ENCODE results near the gene FAM241A. TPM values are rescaled to one million over a fixed set of nuclear protein-coding genes. Genes with fewer than 3 reads are reported as not detected.
A peak's percentile ranks its signal among the peaks of the same experiment; 100 is the strongest.

The FAM241A gene
- total RNA-seq, 2 experiments from 2014 or later, result 2.2 to 2.5 TPM

DNA sequence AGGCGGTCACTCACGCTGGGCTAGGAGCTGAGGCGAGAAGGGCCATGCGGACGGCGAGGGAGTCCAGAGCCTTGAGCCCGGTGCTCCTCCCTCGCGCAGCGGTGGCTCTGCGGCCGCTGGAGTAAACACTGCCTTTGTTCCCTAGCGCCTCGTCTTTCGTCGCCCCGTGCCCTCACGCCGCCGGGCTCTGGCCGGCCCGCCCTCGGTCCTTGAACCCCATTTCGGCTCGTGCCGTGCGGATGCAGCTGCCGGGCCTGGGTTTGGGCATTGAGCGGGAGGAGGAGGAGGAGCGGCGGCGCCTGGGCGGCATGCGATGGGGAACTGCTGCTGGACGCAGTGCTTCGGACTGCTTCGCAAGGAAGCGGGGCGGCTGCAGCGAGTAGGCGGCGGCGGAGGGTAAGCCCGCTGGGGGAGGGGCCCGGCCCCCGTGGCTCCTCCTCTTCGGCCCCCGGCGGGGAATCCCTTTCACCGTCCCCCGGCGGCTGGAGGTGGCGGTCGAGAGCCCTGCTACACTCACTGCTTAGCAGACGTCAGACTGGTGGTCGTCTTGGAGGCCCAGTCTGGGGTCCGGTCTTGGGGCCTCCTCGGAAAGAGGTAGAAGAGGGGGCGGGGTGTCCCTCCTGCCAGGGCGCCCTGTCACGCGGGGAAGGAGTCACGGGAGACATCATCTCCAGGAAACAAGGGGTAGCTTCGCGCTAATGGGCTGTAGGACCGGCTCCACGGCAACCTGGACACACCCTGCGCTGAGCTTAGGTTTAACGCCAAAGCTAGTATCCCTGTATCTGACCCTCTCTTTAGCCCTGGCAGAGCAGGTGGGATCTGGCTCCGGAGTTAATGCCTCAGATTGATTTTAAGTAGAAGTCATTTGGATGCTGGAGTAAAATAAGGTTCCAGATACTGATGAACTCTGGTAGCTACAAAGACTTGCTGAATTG lies 86.8 kb downstream of the FAM241A start, which contains the start of gene AP1AR:
TSS of gene AP1AR (plus strand) at position 9 of the 935 bp plus-strand sequence. CDS start at position 314, 305 bp downstream.
- H3K4me3 Mint-ChIP-seq, result peak within 1 kb of the TSS; percentile 90
- H3K27ac Mint-ChIP-seq, result peak within 1 kb of the TSS; percentile 98
- H3K4me1 Mint-ChIP-seq (ENCODE audit: low read depth), result peaks cover 32% of the 10 kb centered on the region
- CTCF ChIA-PET, result interaction anchor here (0.7 to 8.2 kb wide), 7 partner anchors 9 to 131 kb away, joined by 3 to 115 read pairs (median 4); partner anchors contain the start of gene TIFA
- DNase-seq, result peak; percentile 80
- no peaks in the 10 kb centered on the region for H3K9me3 Mint-ChIP-seq
- no peaks in the 10 kb centered on the region for H3K36me3 Mint-ChIP-seq (ENCODE audit: low read depth)
- intact Hi-C loops (cut with micrococcal nuclease), result loop anchor here (1.0 to 10.0 kb wide), 15 partner anchors 18 to 587 kb away; partner anchors contain the start of genes FAM241A, LARP7 and TIFA
- peaks cover under 1% of the 10 kb centered on the region for H3K27me3 Mint-ChIP-seq (ENCODE audit: low read depth)

DNA sequence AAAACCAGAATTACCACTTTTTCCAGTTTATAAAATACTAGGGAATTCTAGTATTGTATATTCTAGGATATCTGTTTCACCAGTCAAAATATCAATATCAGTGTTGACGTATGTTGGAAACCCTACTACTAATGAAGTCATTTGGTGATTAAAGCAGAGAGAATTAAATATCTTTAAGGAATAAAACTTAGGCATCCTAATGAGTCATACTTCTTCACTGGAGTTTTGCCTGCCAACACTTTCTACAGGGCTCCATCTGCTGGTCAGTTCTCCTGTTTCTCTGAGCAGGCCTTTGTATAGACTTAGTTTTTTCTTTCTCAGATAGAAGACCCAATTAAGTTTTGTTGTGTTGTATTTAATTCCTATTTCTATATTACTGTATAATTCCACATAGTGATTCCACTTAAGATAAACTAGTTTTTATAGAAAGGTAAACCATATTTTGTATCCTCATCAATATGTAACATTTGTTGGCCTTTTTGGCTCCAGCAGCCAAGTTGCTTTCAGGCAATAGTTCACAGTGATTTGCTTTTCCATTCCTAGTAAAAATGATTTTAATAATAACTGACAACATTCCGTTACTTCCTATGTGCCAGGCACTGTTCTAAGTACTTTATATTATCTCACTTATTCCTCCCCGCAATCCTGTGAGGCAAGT lies 89.8 kb downstream of the FAM241A start:
- Mint-ChIP-seq H3K4me1 (ENCODE audit: low read depth) (peaks cover 48% of the 10 kb centered on the region), H3K27ac (no peak overlapping the region), H3K4me3 (no peak overlapping the region), H3K36me3 (ENCODE audit: low read depth) (no peaks in the 10 kb centered on the region), H3K27me3 (ENCODE audit: low read depth) (no peaks in the 10 kb centered on the region), H3K9me3 (no peaks in the 10 kb centered on the region)
- CTCF ChIA-PET, result interaction anchor here (0.6 to 8.2 kb wide), 23 partner anchors 8 to 717 kb away, joined by 3 to 115 read pairs (median 3); no protein-coding TSS in a partner anchor
- intact Hi-C loops (cut with micrococcal nuclease), result loop anchor here (1.0 to 10.0 kb wide), 5 partner anchors 21 to 530 kb away; no protein-coding TSS in a partner anchor
- DNase-seq, result peak; percentile 70

DNA sequence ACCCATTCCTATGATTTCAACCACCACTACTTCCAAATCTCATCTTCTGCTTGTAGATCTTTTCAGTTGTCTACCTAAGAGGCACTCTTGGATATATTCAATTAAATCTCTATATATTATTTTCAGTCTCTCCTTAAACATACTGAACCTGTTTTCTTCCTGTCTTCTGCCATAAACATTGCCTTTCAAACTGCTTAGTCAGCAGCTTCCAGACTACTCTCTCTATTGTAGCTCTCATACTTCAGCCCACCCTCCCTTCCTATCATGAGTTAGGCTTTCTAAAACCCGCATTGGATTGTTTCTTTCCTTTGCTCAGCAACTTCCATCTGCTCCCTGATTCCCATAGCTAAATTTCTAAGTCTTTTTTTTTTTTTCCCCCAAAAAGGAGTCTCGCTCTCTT lies 90.8 kb downstream of the FAM241A start:
- H3K4me3 Mint-ChIP-seq, result no peak overlapping the region
- CTCF ChIA-PET, result interaction anchor here (0.6 to 8.2 kb wide), 12 partner anchors 9 to 277 kb away, joined by 3 to 115 read pairs (median 3); no protein-coding TSS in a partner anchor
- H3K4me1 Mint-ChIP-seq (ENCODE audit: low read depth), result peaks cover 47% of the 10 kb centered on the region
- no peaks in the 10 kb centered on the region for H3K36me3 Mint-ChIP-seq (ENCODE audit: low read depth)
- no peaks in the 10 kb centered on the region for H3K27me3 Mint-ChIP-seq (ENCODE audit: low read depth)
- H3K27ac Mint-ChIP-seq, result no peak overlapping the region
- no peak for DNase-seq
- H3K9me3 Mint-ChIP-seq, result no peaks in the 10 kb centered on the region
- intact Hi-C loops (cut with micrococcal nuclease), result loop anchor here (10.0 kb wide), 1 partner anchor 529 kb away; no protein-coding TSS in a partner anchor

DNA sequence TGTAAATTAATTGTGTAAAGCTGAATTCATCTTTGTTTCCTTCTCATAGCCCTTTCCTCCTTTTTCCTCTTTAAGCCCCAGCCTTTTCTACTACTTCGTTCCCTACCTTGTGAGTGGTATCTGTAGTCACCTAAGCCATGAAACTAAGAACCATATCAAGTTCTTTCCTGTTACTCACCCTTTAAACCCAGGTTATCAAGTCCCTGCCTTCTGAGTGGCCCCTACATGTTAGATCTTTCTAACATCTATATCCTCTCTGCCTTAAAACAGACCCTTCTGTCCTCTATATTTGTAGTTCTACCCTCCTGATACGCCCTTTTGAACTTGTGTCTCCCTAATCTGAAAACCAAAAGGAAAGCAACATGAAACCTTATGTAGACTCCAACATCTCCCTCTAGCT lies 93.6 kb downstream of the FAM241A start:
- Mint-ChIP-seq H3K9me3 (no peaks in the 10 kb centered on the region), H3K27me3 (ENCODE audit: low read depth) (no peaks in the 10 kb centered on the region), H3K36me3 (ENCODE audit: low read depth) (peaks cover 2% of the 10 kb centered on the region), H3K4me3 (no peak overlapping the region), H3K4me1 (ENCODE audit: low read depth) (peaks cover 43% of the 10 kb centered on the region), H3K27ac (no peak overlapping the region)
- intact Hi-C loops (cut with micrococcal nuclease), result loop anchor here (10.0 kb wide), 1 partner anchor 526 kb away; no protein-coding TSS in a partner anchor
- DNase-seq, result no peak
- CTCF ChIA-PET, result interaction anchor here (0.6 to 8.2 kb wide), 3 partner anchors 9 to 163 kb away, joined by 3 to 115 read pairs (median 3); no protein-coding TSS in a partner anchor

Other genes with a start within 250 kb of the FAM241A start
- gene AP1AR, start 86.3 kb downstream of the FAM241A start, total RNA-seq, result 10 to 100 TPM; 14.7 to 15.2 TPM
- gene TIFA, start 140.4 kb downstream of the FAM241A start, total RNA-seq, result 10 to 100 TPM; 60.4 to 65.4 TPM
- gene ALPK1, start 151.9 kb downstream of the FAM241A start, total RNA-seq, result 10 to 100 TPM; 38.8 to 39.9 TPM

All from activated naive CD4-positive, alpha-beta T cell treated with anti-CD3 and anti-CD28 coated beads for 36 hours (primary cell).